Omental fat pad (tissue), 4 donors: ENCODE results near the gene ZNF581. TPM values are rescaled to one million over a fixed set of nuclear protein-coding genes. Genes with fewer than 3 reads are reported as not detected.
A peak's percentile ranks its signal among the peaks of the same experiment; 100 is the strongest.

Source experiments
- ATAC-seq: fragments of 150-250 bp; one replicate; pipeline ENCODE4 v1.9.1; 2016; ENCODE audit warnings: mild to moderate bottlenecking, moderate library complexity; ENCODE audit not compliant: low FRiP score
- DNase-seq: peaks from one replicate; pipeline ENCODE4 v3.0.0-alpha.2; 2019; ENCODE audit warnings: low spot score
- total RNA-seq, 4 donors: library from RNA; depleted of rRNA; stranded (reverse); fragments of >200 nt; gene quantifications; one replicate each; pipeline ENCODE4 v1.1.0, GENCODE V29; 2016
- TF ChIP-seq, protein P1 (sequence below), 3 donors: fragments of 450-650 bp; IDR thresholded peaks; one replicate each; pipeline ENCODE4 v1.5.1; 2016 to 2017; ENCODE audit warnings: antibody characterized with exemption in 3 of 3, mild to moderate bottlenecking in 3 of 3, moderate library complexity in 2 of 3

Gene ZNF581
- total RNA-seq, 4 donors from 2014 or later, result 9.9 to 15.0 (median 11.9) TPM

DNA sequence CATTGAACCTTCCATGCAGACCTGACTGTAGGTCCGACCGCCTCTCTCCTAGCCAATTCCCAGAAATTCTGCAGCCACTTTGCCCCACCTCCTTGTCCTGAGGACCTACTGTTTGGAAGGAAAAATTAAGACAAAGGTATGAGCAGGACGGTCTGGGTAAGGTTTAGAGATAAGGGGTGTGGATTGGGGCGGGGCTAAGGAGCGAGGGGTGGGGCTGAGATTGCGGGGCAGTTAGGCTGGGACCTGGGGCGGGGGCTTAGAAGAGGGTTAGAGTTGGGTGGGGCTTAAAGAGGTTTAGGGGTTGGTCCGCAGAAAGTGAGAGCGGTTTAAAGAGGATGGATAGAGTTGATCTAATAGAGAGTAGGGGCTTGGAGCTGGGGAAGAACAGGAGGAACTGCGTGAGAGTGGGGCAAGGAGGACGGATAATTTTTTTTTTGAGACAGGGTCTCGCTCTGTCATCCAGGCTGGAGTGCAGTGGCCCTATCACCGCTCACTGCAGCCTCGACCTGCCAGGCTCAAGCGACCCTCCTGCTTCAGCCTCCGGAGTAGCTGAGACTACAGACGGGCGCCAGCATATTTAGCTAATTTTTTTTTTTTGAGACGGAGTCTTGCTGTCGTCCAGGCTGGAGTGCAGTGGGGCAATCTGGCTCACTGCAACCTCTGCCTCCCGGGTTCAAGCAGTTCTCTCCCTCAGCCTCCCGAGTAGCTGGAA, 39.7 kb upstream of the ZNF581 start:
- no peak for DNase-seq
- TF ChIP-seq, protein P1, sequence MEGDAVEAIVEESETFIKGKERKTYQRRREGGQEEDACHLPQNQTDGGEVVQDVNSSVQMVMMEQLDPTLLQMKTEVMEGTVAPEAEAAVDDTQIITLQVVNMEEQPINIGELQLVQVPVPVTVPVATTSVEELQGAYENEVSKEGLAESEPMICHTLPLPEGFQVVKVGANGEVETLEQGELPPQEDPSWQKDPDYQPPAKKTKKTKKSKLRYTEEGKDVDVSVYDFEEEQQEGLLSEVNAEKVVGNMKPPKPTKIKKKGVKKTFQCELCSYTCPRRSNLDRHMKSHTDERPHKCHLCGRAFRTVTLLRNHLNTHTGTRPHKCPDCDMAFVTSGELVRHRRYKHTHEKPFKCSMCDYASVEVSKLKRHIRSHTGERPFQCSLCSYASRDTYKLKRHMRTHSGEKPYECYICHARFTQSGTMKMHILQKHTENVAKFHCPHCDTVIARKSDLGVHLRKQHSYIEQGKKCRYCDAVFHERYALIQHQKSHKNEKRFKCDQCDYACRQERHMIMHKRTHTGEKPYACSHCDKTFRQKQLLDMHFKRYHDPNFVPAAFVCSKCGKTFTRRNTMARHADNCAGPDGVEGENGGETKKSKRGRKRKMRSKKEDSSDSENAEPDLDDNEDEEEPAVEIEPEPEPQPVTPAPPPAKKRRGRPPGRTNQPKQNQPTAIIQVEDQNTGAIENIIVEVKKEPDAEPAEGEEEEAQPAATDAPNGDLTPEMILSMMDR (IDR thresholded peaks at IDR 0.05), result no peak
- no peak for ATAC-seq

DNA sequence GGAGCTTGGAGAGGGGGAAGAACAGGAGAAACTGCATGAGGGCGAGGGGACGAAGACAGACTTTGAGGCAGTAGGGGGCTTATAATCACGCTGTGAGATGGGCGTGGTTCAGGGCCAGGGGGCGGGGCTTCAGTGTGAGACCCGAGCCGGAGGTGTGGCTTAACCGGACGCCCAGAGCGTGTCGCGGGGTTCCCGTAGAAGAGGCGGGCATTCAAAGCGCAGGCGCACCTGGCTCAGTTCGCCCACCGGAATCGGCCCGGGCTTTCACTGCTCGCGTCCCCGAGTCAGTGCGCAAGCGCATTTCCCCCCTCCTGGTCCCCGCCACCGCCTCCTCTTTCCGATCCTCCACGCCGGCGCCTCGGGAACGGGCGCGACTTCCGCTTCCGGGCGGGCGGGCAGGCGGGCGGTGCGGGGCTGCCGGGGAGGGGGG, 38.2 kb upstream of the ZNF581 start:
- TF ChIP-seq, protein P1 (IDR thresholded peaks at IDR 0.05), result no peak
- ATAC-seq (peak; percentile 84), DNase-seq (peak; percentile 93)

DNA sequence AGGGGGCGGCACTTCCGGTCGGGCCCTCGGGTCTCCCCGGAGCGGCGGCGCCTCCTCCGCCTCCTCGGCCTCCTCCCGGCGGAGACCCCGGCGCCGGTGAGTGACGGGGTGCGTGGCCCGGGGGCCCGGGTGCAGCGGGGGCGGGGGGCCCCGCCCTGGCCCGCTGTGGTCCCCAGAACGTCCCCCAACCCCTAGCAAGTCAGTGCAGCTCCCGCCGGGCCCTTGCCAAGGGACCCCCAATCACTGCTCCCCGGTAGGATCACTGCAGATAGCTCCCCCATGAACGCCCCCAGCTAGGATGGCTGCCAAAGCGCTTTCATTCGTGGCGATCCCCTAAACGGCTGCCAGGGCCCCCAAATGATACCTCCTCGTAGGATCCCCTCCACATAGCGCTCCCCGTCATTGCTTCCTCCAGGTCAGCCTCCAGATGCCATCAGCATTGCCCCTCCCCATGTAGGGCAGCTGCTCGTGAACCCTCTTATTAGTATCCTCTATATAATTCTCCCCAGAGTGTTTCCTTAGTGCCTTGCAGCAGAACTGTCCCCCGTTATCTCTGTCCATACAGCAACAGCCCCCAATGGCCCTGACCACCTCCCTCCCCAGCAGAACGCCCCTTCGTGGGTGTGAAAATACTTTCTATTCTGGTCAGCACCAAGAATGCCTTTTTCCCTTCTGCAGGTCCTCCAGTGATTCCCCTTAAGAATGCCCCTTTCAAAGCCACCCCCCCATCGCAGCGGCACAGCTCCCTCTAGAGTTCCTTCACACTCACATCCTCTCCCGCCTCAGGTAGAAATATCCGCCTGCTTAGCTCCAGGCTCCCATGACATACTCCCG, 37.6 kb upstream of the ZNF581 start, which contains the start of gene ZNF865:
TSS of gene ZNF865 (plus strand) at position 11 of the 834 bp plus-strand sequence. CDS start 7,972 bp downstream, outside the sequence.
- peak; percentile 35 for DNase-seq
- peak; percentile 60 for ATAC-seq
- TF ChIP-seq, protein P1 (IDR thresholded peaks at IDR 0.05), result no peak

DNA sequence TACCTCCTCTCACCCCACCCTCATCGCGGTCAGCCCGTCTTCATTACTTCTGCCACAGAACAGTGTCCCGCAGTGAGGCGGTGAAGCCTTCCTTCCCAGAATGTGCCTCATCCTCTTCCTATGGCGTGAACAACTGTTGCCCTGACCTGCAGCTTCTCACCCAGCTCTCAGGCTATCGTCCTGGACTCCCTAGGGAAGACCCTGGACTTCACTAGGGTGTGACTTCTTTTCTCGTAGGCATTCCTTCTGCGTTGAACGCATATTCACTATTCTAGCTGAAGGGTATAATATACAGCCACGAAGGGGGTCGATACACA, 37.0 kb upstream of the ZNF581 start:
- no peak for ATAC-seq
- TF ChIP-seq, protein P1 (IDR thresholded peaks at IDR 0.05), result no peak
- DNase-seq, result no peak

DNA sequence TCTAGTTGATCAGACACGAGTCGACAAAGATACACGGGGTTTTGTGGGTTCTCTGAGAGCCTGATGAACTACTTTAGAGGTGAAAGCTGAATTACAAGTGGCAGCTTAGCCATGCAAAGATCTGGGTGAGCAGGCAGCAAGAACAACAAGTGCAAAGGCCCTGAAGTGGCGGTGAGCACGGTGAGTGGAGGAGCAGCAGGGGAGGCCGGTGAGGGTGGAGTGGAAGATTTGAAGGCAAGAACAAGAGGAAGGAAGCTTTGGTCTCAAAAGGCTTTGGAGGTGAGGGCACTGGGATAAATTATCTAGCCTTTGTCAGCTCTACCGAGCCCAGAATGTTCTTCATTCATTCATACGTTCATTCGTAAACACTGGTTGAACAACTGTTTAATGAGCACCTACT, 36.6 kb upstream of the ZNF581 start:
- DNase-seq (no peak), ATAC-seq (no peak)
- TF ChIP-seq, protein P1 (IDR thresholded peaks at IDR 0.05), result no peak

DNA sequence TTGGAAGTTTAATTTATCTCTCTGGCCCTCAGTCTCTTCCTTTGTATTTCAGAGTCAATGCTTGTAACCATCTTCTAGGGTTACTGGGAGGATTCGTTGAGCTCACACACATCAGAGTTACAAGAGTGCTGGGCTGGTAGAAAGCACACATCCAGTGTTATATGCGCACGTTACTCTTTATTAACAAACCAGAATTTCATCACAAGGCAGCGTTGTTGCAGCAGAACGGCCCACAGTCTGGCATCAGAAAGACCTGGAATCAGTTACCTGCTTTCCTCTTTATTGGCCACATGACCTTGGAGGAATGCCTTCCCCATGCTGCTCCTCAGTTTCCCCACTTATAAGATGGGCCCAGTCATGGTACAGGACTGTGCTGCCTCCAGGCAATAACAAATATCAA, 34.1 kb upstream of the ZNF581 start:
- ATAC-seq, result no peak
- TF ChIP-seq, protein P1 (IDR thresholded peaks at IDR 0.05), result no peak
- no peak for DNase-seq
